PFSK-1 (cell line): ENCODE measurements around the gene GPC6.

Source experiments
- FOXP2 ChIP-seq: optimal IDR thresholded peaks from 2 replicates; pipeline ENCODE3; 2011; ENCODE audit warnings: borderline replicate concordance, control low read depth, inconsistent platforms; ENCODE audit not compliant: insufficient read depth; ENCODE audit errors: extremely low read length, extremely low read depth
- POLR2AphosphoS5 ChIP-seq: IDR thresholded peaks from 2 replicates; pipeline ENCODE4 v1.6.1; 2012; ENCODE audit warnings: low read depth, mild to moderate bottlenecking, control low read depth, low read length, moderate library complexity
- REST ChIP-seq, 2 experiments: IDR thresholded peaks; 2 replicates each; pipeline versions ENCODE4 v1.6.1 to v1.8.0; 2011 to 2012; ENCODE audit warnings: low read depth in 2 of 2, low read length in 2 of 2, control low read depth in 1 of 2, inconsistent platforms in 1 of 2, mild to moderate bottlenecking in 1 of 2, moderate library complexity in 1 of 2; ENCODE audit not compliant: insufficient read depth in 1 of 2
- SIN3A ChIP-seq: IDR thresholded peaks from 2 replicates; pipeline ENCODE4 v1.6.1; 2012; ENCODE audit warnings: mild to moderate bottlenecking, low read length, moderate library complexity, borderline replicate concordance; ENCODE audit not compliant: insufficient read depth
- TAF1 ChIP-seq: IDR thresholded peaks from 2 replicates; pipeline ENCODE4 v1.6.1; 2012; ENCODE audit warnings: low read length, control low read depth, borderline replicate concordance; ENCODE audit not compliant: insufficient read depth

The GPC6 gene

DNA sequence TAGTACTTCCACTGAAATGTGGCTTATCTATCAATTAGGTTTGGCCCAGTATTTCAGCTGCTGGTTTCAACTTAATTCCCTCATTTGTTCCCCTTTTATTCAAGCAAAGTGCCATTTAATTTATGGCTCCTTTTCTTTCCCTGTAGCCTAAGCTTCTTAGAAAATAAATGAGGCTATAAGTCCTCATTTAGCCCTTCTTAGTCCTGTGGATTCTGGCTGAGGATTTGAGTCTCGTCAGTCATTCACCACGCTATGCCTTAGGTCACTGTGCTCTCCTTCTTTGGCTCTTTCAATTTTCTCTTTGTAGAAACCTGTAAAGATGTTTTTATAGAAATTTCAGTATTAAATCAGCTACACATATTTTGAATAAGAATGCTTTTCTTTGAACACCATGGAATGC, 579.1 kb downstream of the GPC6 start:
- no peak for TF ChIP-seq REST (IDR thresholded peaks at IDR 0.05; ENCODE audit: insufficient read depth in 1 of 2, low read depth in 2 of 2, low read length in 2 of 2)
- no peak for TF ChIP-seq POLR2AphosphoS5
- no peak for TF ChIP-seq FOXP2
- no peak for TF ChIP-seq SIN3A
- TF ChIP-seq TAF1, result no peak

DNA sequence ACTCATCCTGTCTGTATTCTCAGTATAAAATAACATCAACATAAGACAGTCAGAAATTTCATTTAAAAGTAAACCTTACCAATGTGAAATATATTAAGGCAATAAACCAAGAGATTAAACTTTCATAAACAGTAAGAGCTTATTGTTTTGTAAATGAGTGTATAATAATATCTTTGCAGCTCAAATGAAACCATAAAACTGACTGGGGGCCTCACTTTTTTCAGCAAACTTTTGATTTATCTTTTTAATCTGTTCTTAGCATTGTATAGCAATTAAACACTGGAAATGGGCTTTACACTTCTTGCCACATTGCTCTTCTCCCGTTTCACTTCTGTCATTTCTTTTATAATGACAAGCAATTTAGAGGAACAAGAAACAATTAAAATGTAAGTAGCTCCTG, 580.3 kb downstream of the GPC6 start:
- TF ChIP-seq REST (IDR thresholded peaks at IDR 0.05; ENCODE audit: insufficient read depth in 1 of 2, low read depth in 2 of 2, low read length in 2 of 2), result no peak
- TF ChIP-seq FOXP2, result no peak
- TF ChIP-seq TAF1, result no peak
- TF ChIP-seq POLR2AphosphoS5, result no peak

DNA sequence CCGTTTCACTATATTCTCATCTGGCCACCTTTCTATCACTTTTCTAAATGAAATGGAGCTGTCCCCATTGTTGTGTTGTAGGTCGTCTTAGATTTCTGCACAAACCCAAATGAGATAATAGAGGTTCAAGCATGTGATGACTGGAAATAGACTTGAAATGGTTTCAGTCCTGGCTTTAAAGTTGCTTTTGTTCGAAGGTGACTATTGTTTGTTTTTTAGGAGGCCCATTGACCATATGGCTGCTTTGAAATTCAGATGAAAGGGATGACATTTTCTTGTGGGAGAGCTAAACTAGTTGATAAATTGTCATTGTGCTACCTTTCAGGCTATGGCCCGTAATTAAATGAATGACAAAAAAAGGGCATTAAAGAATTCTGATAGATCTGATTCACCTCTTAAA, 583.7 kb downstream of the GPC6 start:
- TF ChIP-seq TAF1 (no peak), FOXP2 (no peak), REST (IDR thresholded peaks at IDR 0.05; ENCODE audit: insufficient read depth in 1 of 2, low read depth in 2 of 2, low read length in 2 of 2) (no peak), POLR2AphosphoS5 (no peak), SIN3A (no peak)

DNA sequence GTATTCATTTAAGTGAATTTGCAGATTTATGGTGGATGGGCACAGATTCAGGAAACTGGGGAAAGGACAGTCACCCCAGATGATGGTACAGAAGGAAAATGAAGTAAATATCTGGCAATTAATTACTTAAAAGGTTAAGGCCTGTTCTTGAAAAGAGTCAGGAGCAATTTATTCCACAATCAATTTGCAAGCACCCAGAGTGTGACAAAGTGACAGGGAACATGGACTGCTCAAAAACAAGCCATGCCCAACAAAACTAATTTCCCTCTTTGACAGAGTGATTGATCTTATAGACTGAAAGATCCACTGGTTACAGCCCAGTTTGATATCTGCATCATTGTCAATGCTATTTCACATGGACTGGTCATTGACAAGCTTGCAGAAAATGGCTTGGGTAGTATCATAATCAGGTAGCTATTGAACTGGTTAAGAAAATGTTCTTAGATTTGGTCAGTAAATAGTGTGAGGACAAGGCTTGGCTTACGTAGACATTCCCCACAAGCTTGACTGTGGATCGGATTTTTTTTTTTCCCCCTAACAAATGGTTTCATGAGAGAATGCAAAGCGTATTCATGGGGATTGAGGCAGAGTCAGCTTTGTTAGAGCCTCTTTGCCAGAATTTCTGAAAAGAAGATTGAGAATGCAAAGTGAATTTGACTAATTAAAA, 584.6 kb downstream of the GPC6 start:
- TF ChIP-seq FOXP2 (no peak), REST (IDR thresholded peaks at IDR 0.05; ENCODE audit: insufficient read depth in 1 of 2, low read depth in 2 of 2, low read length in 2 of 2) (no peak), POLR2AphosphoS5 (no peak), SIN3A (no peak), TAF1 (no peak)

- no peak for TF ChIP-seq REST (IDR thresholded peaks at IDR 0.05; ENCODE audit: insufficient read depth in 1 of 2, low read depth in 2 of 2, low read length in 2 of 2)
- no peak for TF ChIP-seq FOXP2
- TF ChIP-seq TAF1, result no peak
- TF ChIP-seq SIN3A, result no peak
- TF ChIP-seq POLR2AphosphoS5, result no peak
These were observed 585.1 kb downstream of the GPC6 start for GRCh38 chr13:93811738-93812112.
